Retinal pigment epithelial cell (primary cell): ENCODE measurements around the gene APOBEC3H.

Experiments
- DNase-seq: peaks from one replicate; pipeline ENCODE4 v3.0.0-alpha.2; 2010; ENCODE audit warnings: low read depth
- H3K4me3 ChIP-seq: 2 replicates; pipeline ENCODE4 v1.5.1; 2011; ENCODE audit warnings: mild to moderate bottlenecking, low read length, control low read depth, moderate library complexity
- CTCF ChIP-seq: conservative IDR thresholded peaks from 2 replicates; pipeline ENCODE4 v1.5.1; 2011; ENCODE audit warnings: low read depth, low read length, control low read depth, inconsistent platforms

APOBEC3H gene

GRCh38 chr22:39081016-39081415 is 16.0 kb upstream of the APOBEC3H start:
- H3K4me3 ChIP-seq, result no peak overlapping the region
- TF ChIP-seq CTCF, result no peak

GRCh38 chr22:39081598-39081997 is 15.4 kb upstream of the APOBEC3H start:
- DNase-seq, result no peak
- no peak for TF ChIP-seq CTCF
- no peak overlapping the region for H3K4me3 ChIP-seq

More at GRCh38 chr22:39081016-39081415, 16.0 kb upstream of the APOBEC3H start:
- no peak for DNase-seq

GRCh38 chr22:39083212-39084165 is 13.6 kb upstream of the APOBEC3H start:
- no peak for DNase-seq

GRCh38 chr22:39084666-39085065 is 12.4 kb upstream of the APOBEC3H start:
- no peak for DNase-seq
- no peak overlapping the region for H3K4me3 ChIP-seq
- no peak for TF ChIP-seq CTCF

More at GRCh38 chr22:39083212-39084165, 13.6 kb upstream of the APOBEC3H start:
- H3K4me3 ChIP-seq, result no peak overlapping the region
- TF ChIP-seq CTCF, result no peak

- no peak for TF ChIP-seq CTCF
- DNase-seq, result no peak
- no peak overlapping the region for H3K4me3 ChIP-seq
These were observed 9.9 kb upstream of the APOBEC3H start for GRCh38 chr22:39087098-39087497.

GRCh38 chr22:39087881-39088684 is 9.0 kb upstream of the APOBEC3H start:
- no peak for DNase-seq
- TF ChIP-seq CTCF, result no peak
- H3K4me3 ChIP-seq, result no peak overlapping the region

- no peak for DNase-seq
- no peak overlapping the region for H3K4me3 ChIP-seq
- no peak for TF ChIP-seq CTCF
These were observed 8.4 kb upstream of the APOBEC3H start for GRCh38 chr22:39088685-39089032.
